Type B pancreatic cell (in vitro differentiated cells): Measurements from ENCODE around the gene TMEM151B. TPM values are rescaled to one million over a fixed set of nuclear protein-coding genes. Genes with fewer than 3 reads are reported as not detected.

Experiments
- DNase-seq: peaks from one replicate; pipeline ENCODE4 v3.0.0; 2021; ENCODE audit warnings: mixed read lengths; ENCODE audit not compliant: unreplicated experiment; ENCODE audit errors: extremely low spot score
- H3K27ac Mint-ChIP-seq: 2 replicates; pipeline ENCODE4 v1.8.0; 2021; ENCODE audit warnings: mild to moderate bottlenecking, mixed read lengths
- H3K27me3 Mint-ChIP-seq: 2 replicates; pipeline ENCODE4 v1.8.0; 2021; ENCODE audit warnings: mixed read lengths
- H3K36me3 Mint-ChIP-seq: 2 replicates; pipeline ENCODE4 v1.8.0; 2021; ENCODE audit warnings: mixed read lengths
- H3K4me1 Mint-ChIP-seq: one replicate; pipeline ENCODE4 v1.8.0; 2021; ENCODE audit warnings: mixed read lengths; ENCODE audit not compliant: unreplicated experiment
- H3K4me3 Mint-ChIP-seq: 2 replicates; pipeline ENCODE4 v1.8.0; 2021; ENCODE audit warnings: mild to moderate bottlenecking, mixed read lengths
- H3K9me3 Mint-ChIP-seq: 2 replicates; pipeline ENCODE4 v1.8.0; 2021; ENCODE audit warnings: mixed read lengths
- CTCF ChIP-seq: fragments of 200-600 bp; sonication (generic); conservative IDR thresholded peaks from 2 replicates; pipeline ENCODE4 v1.5.0; 2021; ENCODE audit warnings: antibody characterized with exemption, mild to moderate bottlenecking
- total RNA-seq: library from RNA; stranded (reverse); gene quantifications from 2 replicates; pipeline ENCODE4 v1.2.1, GENCODE V29; 2021; ENCODE audit warnings: low replicate concordance

Gene TMEM151B
- total RNA-seq, 1 donor from 2014 or later = 3.2 TPM

GRCh38 chr6:44284867-44285266 lies 14.6 kb downstream of the TMEM151B start:
- no peaks in the 10 kb centered on the region for H3K36me3 Mint-ChIP-seq
- peaks cover 81% of the 10 kb centered on the region for H3K27me3 Mint-ChIP-seq
- no peak for TF ChIP-seq CTCF
- H3K27ac Mint-ChIP-seq = no peak overlapping the region
- no peak for DNase-seq
- H3K4me1 Mint-ChIP-seq = no peaks in the 10 kb centered on the region
- no peak overlapping the region for H3K4me3 Mint-ChIP-seq
- no peaks in the 10 kb centered on the region for H3K9me3 Mint-ChIP-seq

- H3K27me3 Mint-ChIP-seq = peaks cover 80% of the 10 kb centered on the region
- no peak overlapping the region for H3K27ac Mint-ChIP-seq
- H3K4me3 Mint-ChIP-seq = no peak overlapping the region
- H3K36me3 Mint-ChIP-seq = no peaks in the 10 kb centered on the region
- no peaks in the 10 kb centered on the region for H3K4me1 Mint-ChIP-seq
- no peak for DNase-seq
- TF ChIP-seq CTCF = no peak
- H3K9me3 Mint-ChIP-seq = no peaks in the 10 kb centered on the region
These were observed 15.5 kb downstream of the TMEM151B start for GRCh38 chr6:44285552-44286284.

- no peak for DNase-seq
- no peaks in the 10 kb centered on the region for H3K9me3 Mint-ChIP-seq
- no peak overlapping the region for H3K27ac Mint-ChIP-seq
- no peaks in the 10 kb centered on the region for H3K4me1 Mint-ChIP-seq
- no peak for TF ChIP-seq CTCF
- no peak overlapping the region for H3K4me3 Mint-ChIP-seq
- H3K27me3 Mint-ChIP-seq = peaks cover 81% of the 10 kb centered on the region
- no peaks in the 10 kb centered on the region for H3K36me3 Mint-ChIP-seq
These were observed 16.0 kb downstream of the TMEM151B start for GRCh38 chr6:44286285-44286565.

- Mint-ChIP-seq H3K4me3 (no peak overlapping the region), H3K9me3 (no peaks in the 10 kb centered on the region), H3K4me1 (no peaks in the 10 kb centered on the region), H3K27ac (no peak overlapping the region), H3K27me3 (peaks cover 86% of the 10 kb centered on the region), H3K36me3 (no peaks in the 10 kb centered on the region)
- no peak for TF ChIP-seq CTCF
- DNase-seq = no peak
These were observed 16.5 kb downstream of the TMEM151B start for GRCh38 chr6:44286747-44287146.

GRCh38 chr6:44289726-44290260 lies 19.5 kb downstream of the TMEM151B start:
- peaks cover 88% of the 10 kb centered on the region for H3K27me3 Mint-ChIP-seq
- no peaks in the 10 kb centered on the region for H3K4me1 Mint-ChIP-seq
- H3K36me3 Mint-ChIP-seq = no peaks in the 10 kb centered on the region
- no peaks in the 10 kb centered on the region for H3K9me3 Mint-ChIP-seq
- DNase-seq = no peak
- TF ChIP-seq CTCF = no peak
- H3K27ac Mint-ChIP-seq = no peak overlapping the region
- H3K4me3 Mint-ChIP-seq = no peak overlapping the region
